Measurements from ENCODE around the gene ACOT9. TPM values are rescaled to one million over a fixed set of nuclear protein-coding genes. Genes with fewer than 3 reads are reported as not detected.

Gene ACOT9
- total RNA-seq (2022; extraction: Qiagen RNA extraction): 95.1 to 109 TPM (median 98.6 TPM) in 5 replicates

GRCh38 chrX:23742697-23743622 is at the start of gene ACOT9:
Gene ACOT9, minus strand, starts transcription at chrX:23743276. Its CDS starts 132 bp downstream, at chrX:23743144.

GRCh38 chrX:23782863-23783588 is 40.0 kb upstream of the ACOT9 start, which contains the start of gene SAT1:
Gene SAT1, plus strand, starts transcription at chrX:23783173. Its CDS starts 179 bp downstream, at chrX:23783352.

DNA sequence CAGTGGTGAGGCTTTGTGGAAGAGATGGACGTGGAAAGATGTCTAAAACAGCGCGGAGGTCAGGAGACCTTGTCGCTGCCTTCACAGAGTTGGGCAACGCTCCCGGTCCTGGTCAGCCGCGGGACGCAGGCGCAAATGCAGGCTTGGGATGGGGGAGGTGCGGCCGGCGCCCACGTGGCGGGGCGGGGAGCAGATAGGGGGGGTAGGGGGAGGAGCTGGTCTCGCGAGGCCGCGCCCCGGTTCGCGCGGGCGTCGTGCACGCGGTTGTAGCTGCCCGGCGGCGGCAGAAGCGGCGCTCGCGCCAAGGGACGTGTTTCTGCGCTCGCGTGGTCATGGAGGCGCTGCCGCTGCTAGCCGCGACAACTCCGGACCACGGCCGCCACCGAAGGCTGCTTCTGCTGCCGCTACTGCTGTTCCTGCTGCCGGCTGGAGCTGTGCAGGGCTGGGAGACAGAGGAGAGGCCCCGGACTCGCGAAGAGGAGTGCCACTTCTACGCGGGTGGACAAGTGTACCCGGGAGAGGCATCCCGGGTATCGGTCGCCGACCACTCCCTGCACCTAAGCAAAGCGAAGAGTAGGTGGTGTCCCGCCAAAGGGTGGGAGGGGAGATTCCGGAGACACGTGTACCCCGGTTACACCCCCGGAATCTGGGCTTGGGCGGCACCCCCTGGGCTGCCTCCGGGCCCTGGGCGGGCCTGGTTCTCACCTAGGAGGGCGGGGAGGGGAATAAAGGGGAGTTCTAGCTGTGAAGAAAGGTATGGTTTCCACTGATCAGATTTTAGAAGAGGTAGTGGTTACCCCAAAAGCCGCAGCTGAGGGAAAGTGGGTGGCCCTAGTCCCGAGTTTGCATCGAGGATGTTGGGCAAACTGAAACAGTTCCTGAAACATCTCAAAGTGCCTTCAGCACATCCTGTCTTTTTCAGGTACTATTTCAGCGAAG is 75.6 kb downstream of the ACOT9 start, which contains the start of gene PRDX4:
Gene PRDX4 (plus strand): TSS at position 255 of the 939 bp plus-strand sequence. CDS start 78 bp downstream, at position 333.

Other genes starting within 250 kb of the ACOT9 start
- gene PRDX4, start 75.8 kb downstream of the ACOT9 start, total RNA-seq (2022; extraction: Qiagen RNA extraction): 244 to 293 TPM (median 278 TPM) in 5 replicates
- gene SAT1, start 39.9 kb upstream of the ACOT9 start, total RNA-seq (2022; extraction: Qiagen RNA extraction): 348 to 472 TPM (median 419 TPM) in 5 replicates
- gene APOO, start 164.7 kb upstream of the ACOT9 start, total RNA-seq (2022; extraction: Qiagen RNA extraction): 31.2 to 32.3 TPM (median 31.9 TPM) in 5 replicates
- 0.07 to 0.17 TPM (median 0.11 TPM) in 4 of 5 replicates, not detected in the other for gene CXorf58, start 164.7 kb upstream of the ACOT9 start, total RNA-seq (2022; extraction: Qiagen RNA extraction)